Measurements from ENCODE around the gene SLC16A10. TPM values are rescaled to one million over a fixed set of nuclear protein-coding genes. Genes with fewer than 3 reads are reported as not detected.

The SLC16A10 gene
- total RNA-seq, 1 experiment from 2014 or later: 0.18 TPM

DNA sequence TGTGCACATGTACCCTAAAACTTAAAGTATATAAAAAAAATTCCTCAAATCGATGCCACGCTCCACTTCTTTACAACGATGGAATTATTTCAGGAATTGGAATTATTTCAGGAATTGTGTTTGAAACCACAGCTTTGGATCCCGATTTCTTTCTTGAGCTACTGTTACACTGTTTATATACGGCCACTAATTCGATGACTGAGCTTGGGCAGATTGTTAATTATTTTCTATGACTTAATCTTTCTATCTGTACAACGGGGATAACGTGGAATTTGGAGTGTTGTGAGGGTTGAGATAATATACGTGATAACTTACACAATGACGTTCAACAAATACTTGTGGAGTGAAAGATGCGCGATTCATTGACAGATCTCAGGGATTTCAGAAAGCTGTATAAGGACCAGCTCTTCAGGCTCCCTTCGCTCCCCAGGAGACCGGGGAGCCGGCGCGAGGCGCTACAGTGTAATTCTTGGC lies 171.3 kb downstream of the SLC16A10 start:
- ChIA-PET POLR2A (interaction anchor here (0.6 to 1.3 kb wide), 5 partner anchors 94 to 434 kb away, joined by 3 to 8 read pairs (median 4); partner anchors contain the start of gene REV3L), CTCF (interaction anchor here (0.6 to 1.5 kb wide), 9 partner anchors 20 to 785 kb away, joined by 3 to 12 read pairs (median 4); no protein-coding TSS in a partner anchor)
- no peaks in the 10 kb centered on the region for H3K36me3 ChIP-seq (ENCODE audit: control insufficient read depth, insufficient read depth, low read length)
- intact Hi-C loops (cut with micrococcal nuclease; ENCODE audit: unreplicated experiment): loop anchor here (2.0 to 10.0 kb wide), 3 partner anchors 220 to 786 kb away; no protein-coding TSS in a partner anchor
- ATAC-seq (peak; percentile 19; the same call in 1 of the 2 replicates), DNase-seq (ENCODE audit: low read depth, low spot score) (no peak)
- H3K4me1 ChIP-seq (ENCODE audit: control insufficient read depth, insufficient read depth, low read length): peaks cover 25% of the 10 kb centered on the region
- H3K27ac ChIP-seq (ENCODE audit: low read length): peak overlapping the region; percentile 90
- H3K4me3 ChIP-seq (ENCODE audit: low read depth in 2 of 2, low read length in 2 of 2): peak overlapping the region; percentile 77 to 87
- in situ Hi-C loops (cut with HindIII; ENCODE audit: low pct_unique_long_range_greater_than_20kb, low sequenced_read_pairs): no loop called here
- TF ChIP-seq, protein P1, sequence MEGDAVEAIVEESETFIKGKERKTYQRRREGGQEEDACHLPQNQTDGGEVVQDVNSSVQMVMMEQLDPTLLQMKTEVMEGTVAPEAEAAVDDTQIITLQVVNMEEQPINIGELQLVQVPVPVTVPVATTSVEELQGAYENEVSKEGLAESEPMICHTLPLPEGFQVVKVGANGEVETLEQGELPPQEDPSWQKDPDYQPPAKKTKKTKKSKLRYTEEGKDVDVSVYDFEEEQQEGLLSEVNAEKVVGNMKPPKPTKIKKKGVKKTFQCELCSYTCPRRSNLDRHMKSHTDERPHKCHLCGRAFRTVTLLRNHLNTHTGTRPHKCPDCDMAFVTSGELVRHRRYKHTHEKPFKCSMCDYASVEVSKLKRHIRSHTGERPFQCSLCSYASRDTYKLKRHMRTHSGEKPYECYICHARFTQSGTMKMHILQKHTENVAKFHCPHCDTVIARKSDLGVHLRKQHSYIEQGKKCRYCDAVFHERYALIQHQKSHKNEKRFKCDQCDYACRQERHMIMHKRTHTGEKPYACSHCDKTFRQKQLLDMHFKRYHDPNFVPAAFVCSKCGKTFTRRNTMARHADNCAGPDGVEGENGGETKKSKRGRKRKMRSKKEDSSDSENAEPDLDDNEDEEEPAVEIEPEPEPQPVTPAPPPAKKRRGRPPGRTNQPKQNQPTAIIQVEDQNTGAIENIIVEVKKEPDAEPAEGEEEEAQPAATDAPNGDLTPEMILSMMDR (IDR thresholded peaks at IDR 0.05): no peak
- TF ChIP-seq SIN3A (IDR thresholded peaks at IDR 0.05; ENCODE audit: borderline replicate concordance, insufficient read depth, low read depth, low read length) (no peak), POLR2AphosphoS5 (IDR thresholded peaks at IDR 0.05; ENCODE audit: low read depth, low read length) (no peak), TCF7L2 (IDR thresholded peaks at IDR 0.05; ENCODE audit: low read depth, low read length) (no peak)
- TF ChIP-seq, protein P2, sequence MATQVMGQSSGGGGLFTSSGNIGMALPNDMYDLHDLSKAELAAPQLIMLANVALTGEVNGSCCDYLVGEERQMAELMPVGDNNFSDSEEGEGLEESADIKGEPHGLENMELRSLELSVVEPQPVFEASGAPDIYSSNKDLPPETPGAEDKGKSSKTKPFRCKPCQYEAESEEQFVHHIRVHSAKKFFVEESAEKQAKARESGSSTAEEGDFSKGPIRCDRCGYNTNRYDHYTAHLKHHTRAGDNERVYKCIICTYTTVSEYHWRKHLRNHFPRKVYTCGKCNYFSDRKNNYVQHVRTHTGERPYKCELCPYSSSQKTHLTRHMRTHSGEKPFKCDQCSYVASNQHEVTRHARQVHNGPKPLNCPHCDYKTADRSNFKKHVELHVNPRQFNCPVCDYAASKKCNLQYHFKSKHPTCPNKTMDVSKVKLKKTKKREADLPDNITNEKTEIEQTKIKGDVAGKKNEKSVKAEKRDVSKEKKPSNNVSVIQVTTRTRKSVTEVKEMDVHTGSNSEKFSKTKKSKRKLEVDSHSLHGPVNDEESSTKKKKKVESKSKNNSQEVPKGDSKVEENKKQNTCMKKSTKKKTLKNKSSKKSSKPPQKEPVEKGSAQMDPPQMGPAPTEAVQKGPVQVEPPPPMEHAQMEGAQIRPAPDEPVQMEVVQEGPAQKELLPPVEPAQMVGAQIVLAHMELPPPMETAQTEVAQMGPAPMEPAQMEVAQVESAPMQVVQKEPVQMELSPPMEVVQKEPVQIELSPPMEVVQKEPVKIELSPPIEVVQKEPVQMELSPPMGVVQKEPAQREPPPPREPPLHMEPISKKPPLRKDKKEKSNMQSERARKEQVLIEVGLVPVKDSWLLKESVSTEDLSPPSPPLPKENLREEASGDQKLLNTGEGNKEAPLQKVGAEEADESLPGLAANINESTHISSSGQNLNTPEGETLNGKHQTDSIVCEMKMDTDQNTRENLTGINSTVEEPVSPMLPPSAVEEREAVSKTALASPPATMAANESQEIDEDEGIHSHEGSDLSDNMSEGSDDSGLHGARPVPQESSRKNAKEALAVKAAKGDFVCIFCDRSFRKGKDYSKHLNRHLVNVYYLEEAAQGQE (IDR thresholded peaks at IDR 0.05; ENCODE audit: insufficient read depth in 1 of 2, low read depth in 2 of 2, low read length in 1 of 2): no peak
- H3K27me3 ChIP-seq (ENCODE audit: control insufficient read depth, insufficient read depth, low read length): peaks cover 14% of the 10 kb centered on the region
- H3K9me3 ChIP-seq (ENCODE audit: control insufficient read depth, insufficient read depth, low read depth, low read length): no peaks in the 10 kb centered on the region
- BruUV-seq (replicated peaks): no TSS peak

DNA sequence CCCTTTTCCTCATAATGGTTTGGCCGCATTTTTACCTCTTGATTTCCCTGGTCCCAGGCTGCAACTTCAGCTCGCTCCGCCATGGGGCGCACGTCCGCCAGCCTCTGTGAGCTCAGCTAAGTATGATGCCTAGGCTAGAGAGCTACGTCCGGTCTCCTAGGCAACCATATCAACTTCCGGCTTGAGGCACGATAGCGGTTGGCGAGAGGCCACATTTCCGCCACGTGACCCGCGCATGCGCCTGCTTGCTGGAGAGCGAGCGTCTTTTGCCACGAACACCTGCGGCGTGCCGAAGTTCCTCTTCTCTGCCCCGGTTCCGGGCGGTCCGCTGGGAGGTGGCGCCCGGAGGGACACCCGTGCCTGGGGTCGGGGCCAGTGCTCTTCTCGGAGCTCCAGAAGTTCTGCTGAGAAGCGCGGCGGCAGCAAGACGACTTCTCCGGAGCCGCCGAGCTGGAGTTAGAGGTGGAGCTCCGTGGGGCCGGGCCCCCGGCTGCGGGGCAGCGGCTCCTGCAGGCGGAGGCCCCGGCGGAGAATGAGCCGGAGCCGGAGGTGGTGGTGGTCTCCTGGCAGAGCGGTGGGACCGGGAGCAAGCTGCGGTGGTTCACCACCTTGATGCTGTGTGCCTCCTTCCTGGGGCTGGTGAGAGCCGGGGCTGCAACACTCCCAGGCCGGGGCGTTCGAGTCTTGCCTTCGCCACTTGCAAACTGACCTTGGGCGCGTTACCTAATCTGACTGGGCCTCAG lies 172.0 kb downstream of the SLC16A10 start:
- ATAC-seq: peak; percentile 98
- POLR2A ChIA-PET: interaction anchor here (0.6 to 1.3 kb wide), 6 partner anchors 93 to 813 kb away, joined by 3 to 8 read pairs (median 4); partner anchors contain the start of gene REV3L
- BruUV-seq (replicated peaks): no TSS peak

More for the DNA sequence above, 172.0 kb downstream of the SLC16A10 start:
- no peaks in the 10 kb centered on the region for H3K9me3 ChIP-seq (ENCODE audit: control insufficient read depth, insufficient read depth, low read depth, low read length)
- CTCF ChIA-PET: interaction anchor here (0.6 to 1.5 kb wide), 10 partner anchors 21 to 784 kb away, joined by 3 to 12 read pairs (median 4); no protein-coding TSS in a partner anchor
- peaks cover 14% of the 10 kb centered on the region for H3K27me3 ChIP-seq (ENCODE audit: control insufficient read depth, insufficient read depth, low read length)
- H3K27ac ChIP-seq (ENCODE audit: low read length): peak overlapping the region; percentile 90
- in situ Hi-C loops (cut with HindIII; ENCODE audit: low pct_unique_long_range_greater_than_20kb, low sequenced_read_pairs): no loop called here
- DNase-seq (ENCODE audit: low read depth, low spot score): peak; percentile 99
- peak overlapping the region; percentile 77 to 87 for H3K4me3 ChIP-seq (ENCODE audit: low read depth in 2 of 2, low read length in 2 of 2)
- TF ChIP-seq SIN3A (IDR thresholded peaks at IDR 0.05; ENCODE audit: borderline replicate concordance, insufficient read depth, low read depth, low read length) (peak; percentile 95), POLR2AphosphoS5 (IDR thresholded peaks at IDR 0.05; ENCODE audit: low read depth, low read length) (peak; percentile 95), TCF7L2 (IDR thresholded peaks at IDR 0.05; ENCODE audit: low read depth, low read length) (peak; percentile 50; the same call in 1 of the 2 replicates)
- TF ChIP-seq, protein P2 (IDR thresholded peaks at IDR 0.05; ENCODE audit: insufficient read depth in 1 of 2, low read depth in 2 of 2, low read length in 1 of 2): 0 out of 4 replicates have a peak, but pooled peaks of 1 of the 2 experiments have one; percentile 38
- TF ChIP-seq, protein P1 (IDR thresholded peaks at IDR 0.05): peak; percentile 100
- H3K36me3 ChIP-seq (ENCODE audit: control insufficient read depth, insufficient read depth, low read length): no peaks in the 10 kb centered on the region
- intact Hi-C loops (cut with micrococcal nuclease; ENCODE audit: unreplicated experiment): loop anchor here (2.0 to 10.0 kb wide), 3 partner anchors 220 to 786 kb away; no protein-coding TSS in a partner anchor
- H3K4me1 ChIP-seq (ENCODE audit: control insufficient read depth, insufficient read depth, low read length): peaks cover 27% of the 10 kb centered on the region
